Measurements from ENCODE around the gene SH3RF2.

DNA sequence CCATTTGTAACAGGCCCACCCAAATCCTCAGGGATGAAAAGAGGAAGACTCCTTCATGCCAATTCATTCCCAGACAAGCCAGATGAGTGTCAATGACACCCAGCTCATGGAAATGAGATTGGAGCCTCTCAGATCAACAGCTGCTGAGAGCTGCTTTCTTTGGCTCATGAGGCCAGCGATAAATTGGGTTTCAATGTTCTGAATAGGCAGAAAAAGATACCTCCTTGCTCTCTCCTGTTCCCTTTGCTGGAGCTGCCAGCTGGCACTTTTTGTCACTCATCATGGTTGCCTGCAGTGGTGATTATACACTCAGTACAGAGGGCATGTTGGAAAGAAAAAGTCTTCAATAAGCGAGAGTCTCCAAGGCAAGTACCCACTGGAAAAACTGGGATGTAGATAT is 47.1 kb downstream of the SH3RF2 start:
- TF ChIP-seq CTCF (IDR thresholded peaks at IDR 0.05; ENCODE audit: low read depth, low read length) (no peak), EZH2phosphoT487 (IDR thresholded peaks at IDR 0.05; ENCODE audit: low read depth) (no peak)
